D721Med (cell line): ENCODE measurements around the gene GRIA3.

Source experiments
- DNase-seq: peaks from one replicate; pipeline ENCODE4 v3.0.0; 2011; ENCODE audit warnings: low spot score; ENCODE audit not compliant: insufficient read length
- FAIRE-seq: peaks from 2 replicates; lab custom pipeline; 2011; peaks lifted over from hg19 to GRCh38; lab: Jason Lieb, UNC
- CTCF ChIP-seq: IDR thresholded peaks from 2 replicates; pipeline ENCODE4 v1.5.1; 2012; ENCODE audit warnings: mild to moderate bottlenecking, control low read depth; ENCODE audit not compliant: insufficient read depth; ENCODE audit errors: missing control alignments

Gene GRIA3

GRCh38 chrX:123331859-123332258, 147.8 kb downstream of the GRIA3 start:
- DNase-seq (no peak), FAIRE-seq (no peak)
- TF ChIP-seq CTCF = no peak

GRCh38 chrX:123336666-123337065, 152.6 kb downstream of the GRIA3 start:
- no peak for DNase-seq
- no peak for TF ChIP-seq CTCF
- FAIRE-seq = no peak

GRCh38 chrX:123337886-123338639, 154.0 kb downstream of the GRIA3 start:
- no peak for TF ChIP-seq CTCF
- DNase-seq (no peak), FAIRE-seq (no peak)

- FAIRE-seq (no peak), DNase-seq (no peak)
- TF ChIP-seq CTCF = no peak
These were observed 155.3 kb downstream of the GRIA3 start for GRCh38 chrX:123339221-123339905.

- TF ChIP-seq CTCF = no peak
- no peak for FAIRE-seq
- no peak for DNase-seq
These were observed 156.6 kb downstream of the GRIA3 start for GRCh38 chrX:123340696-123341095.

- no peak for FAIRE-seq
- TF ChIP-seq CTCF = no peak
- DNase-seq = no peak
These were observed 164.4 kb downstream of the GRIA3 start for GRCh38 chrX:123348468-123348867.

GRCh38 chrX:123350226-123350625, 166.1 kb downstream of the GRIA3 start:
- FAIRE-seq (no peak), DNase-seq (no peak)
- no peak for TF ChIP-seq CTCF
